Cardiac muscle cell (in vitro differentiated cells and primary cell): ENCODE measurements around the gene PPY. TPM values are rescaled to one million over a fixed set of nuclear protein-coding genes. Genes with fewer than 3 reads are reported as not detected.

Source experiments
- DNase-seq, 2 donors: peaks; one replicate each; pipeline versions ENCODE4 v3.0.0 to v3.0.0-alpha.2; 2010 to 2017; ENCODE audit warnings: low read depth in 1 of 2, low spot score in 1 of 2
- H3K27ac ChIP-seq: fragments of 200-600 bp; sonication (generic); 2 replicates; pipeline ENCODE4 v1.5.1; 2016
- H3K27me3 ChIP-seq: fragments of 200-600 bp; sonication (generic); 2 replicates; pipeline ENCODE4 v1.6.0; 2016; ENCODE audit warnings: control low read depth
- H3K36me3 ChIP-seq: fragments of 200-600 bp; sonication (generic); 2 replicates; pipeline ENCODE4 v1.5.1; 2016; ENCODE audit warnings: control low read depth
- H3K4me1 ChIP-seq: fragments of 200-600 bp; sonication (generic); 2 replicates; pipeline ENCODE4 v1.8.1; 2017; ENCODE audit warnings: low read depth, mild to moderate bottlenecking, mixed run types
- H3K4me3 ChIP-seq: fragments of 200-600 bp; sonication (generic); 2 replicates; pipeline ENCODE4 v1.5.1; 2016; ENCODE audit warnings: mild to moderate bottlenecking
- H3K9me3 ChIP-seq: fragments of 200-600 bp; sonication (generic); 2 replicates; pipeline ENCODE4 v1.5.1; 2017; ENCODE audit warnings: low read depth, mild to moderate bottlenecking, control low read depth
- CTCF ChIP-seq: IDR thresholded peaks from 2 replicates; pipeline ENCODE4 v1.5.1; 2012; ENCODE audit warnings: low read depth, mild to moderate bottlenecking, low read length
- polyA plus RNA-seq: library from polyadenylated mRNA; unstranded; fragments of >200 nt; fragmentation: Nextera tagmentation; extraction: Ambion mirVana; gene quantifications from 2 replicates; pipeline ENCODE4 v1.2.1, GENCODE V29; 2016
- total RNA-seq: library from RNA; depleted of rRNA; stranded (reverse); fragments of >200 nt; gene quantifications from 2 replicates; pipeline ENCODE4 v1.2.3, GENCODE V29; 2016

PPY gene
- total and polyA plus RNA-seq, 2 experiments from 2014 or later, result not detected

GRCh38 chr17:43983515-43984411 is 41.5 kb upstream of the PPY start:
- TF ChIP-seq CTCF, result peak; percentile 43
- DNase-seq, result peak in 1 of 2 donors; percentile 54
- H3K36me3 ChIP-seq, result no peaks in the 10 kb centered on the region
- H3K9me3 ChIP-seq, result no peaks in the 10 kb centered on the region
- peak overlapping the region; percentile 29 for H3K4me3 ChIP-seq
- peaks cover 31% of the 10 kb centered on the region for H3K27me3 ChIP-seq
- no peaks in the 10 kb centered on the region for H3K4me1 ChIP-seq
- H3K27ac ChIP-seq, result no peak overlapping the region

GRCh38 chr17:43983196-43983514 is 40.9 kb upstream of the PPY start:
- Histone ChIP-seq H3K4me3 (no peak overlapping the region), H3K9me3 (no peaks in the 10 kb centered on the region), H3K27ac (no peak overlapping the region), H3K36me3 (no peaks in the 10 kb centered on the region), H3K4me1 (no peaks in the 10 kb centered on the region), H3K27me3 (peaks cover 37% of the 10 kb centered on the region)
- TF ChIP-seq CTCF, result no peak
- no peak for DNase-seq

GRCh38 chr17:43982171-43982570 is 39.9 kb upstream of the PPY start:
- no peaks in the 10 kb centered on the region for H3K4me1 ChIP-seq
- H3K27ac ChIP-seq, result no peak overlapping the region
- H3K27me3 ChIP-seq, result peaks cover 43% of the 10 kb centered on the region
- H3K36me3 ChIP-seq, result no peaks in the 10 kb centered on the region
- TF ChIP-seq CTCF, result no peak
- H3K4me3 ChIP-seq, result no peak overlapping the region
- no peaks in the 10 kb centered on the region for H3K9me3 ChIP-seq
- no peak for DNase-seq

- Histone ChIP-seq H3K4me3 (no peak overlapping the region), H3K27ac (no peak overlapping the region), H3K27me3 (peaks cover 44% of the 10 kb centered on the region), H3K36me3 (no peaks in the 10 kb centered on the region), H3K9me3 (no peaks in the 10 kb centered on the region), H3K4me1 (no peaks in the 10 kb centered on the region)
- TF ChIP-seq CTCF, result no peak
- no peak for DNase-seq
Measured at GRCh38 chr17:43979671-43980070, 37.4 kb upstream of the PPY start.

GRCh38 chr17:43979011-43979410 is 36.7 kb upstream of the PPY start:
- no peak for DNase-seq
- no peaks in the 10 kb centered on the region for H3K9me3 ChIP-seq
- H3K27me3 ChIP-seq, result peaks cover 39% of the 10 kb centered on the region
- TF ChIP-seq CTCF, result no peak
- H3K4me3 ChIP-seq, result no peak overlapping the region
- H3K27ac ChIP-seq, result no peak overlapping the region
- H3K4me1 ChIP-seq, result no peaks in the 10 kb centered on the region
- no peaks in the 10 kb centered on the region for H3K36me3 ChIP-seq
